Stimulated activated naive CD8-positive, alpha-beta T cell treated with anti-CD3 and anti-CD28 coated beads, Interleukin-15, amount 100 ng/mL, for 72 hours (primary cell): ENCODE data around the gene MYO1B.
A peak's percentile ranks its signal among the peaks of the same experiment; 100 is the strongest.

Experiments
- ATAC-seq: fragments of 150-1000 bp; cut with Tn5 transposase; 2 replicates; pipeline ENCODE4 v1.10.0; 2021; ENCODE audit warnings: mild to moderate bottlenecking, moderate library complexity
- DNase-seq, 2 donors: peaks; one replicate each; pipeline ENCODE4 v3.0.0; 2021 to 2022
- H3K27ac Mint-ChIP-seq, 2 donors: one replicate each; pipeline ENCODE4 v1.8.0; 2022; ENCODE audit warnings: mild to moderate bottlenecking in 2 of 2, mixed read lengths in 2 of 2, moderate library complexity in 2 of 2
- H3K27me3 Mint-ChIP-seq: one replicate; pipeline ENCODE4 v1.8.0; 2022; ENCODE audit warnings: mixed read lengths
- H3K4me1 Mint-ChIP-seq: one replicate; pipeline ENCODE4 v1.8.0; 2022; ENCODE audit warnings: mild to moderate bottlenecking, mixed read lengths
- H3K4me3 Mint-ChIP-seq, 2 donors: one replicate each; pipeline ENCODE4 v1.8.0; 2022; ENCODE audit warnings: mild to moderate bottlenecking in 2 of 2, mixed read lengths in 2 of 2, moderate library complexity in 1 of 2
- H3K9me3 Mint-ChIP-seq, 2 donors: one replicate each; pipeline ENCODE4 v1.8.0; 2022; ENCODE audit warnings: mixed read lengths in 2 of 2

MYO1B gene

DNA sequence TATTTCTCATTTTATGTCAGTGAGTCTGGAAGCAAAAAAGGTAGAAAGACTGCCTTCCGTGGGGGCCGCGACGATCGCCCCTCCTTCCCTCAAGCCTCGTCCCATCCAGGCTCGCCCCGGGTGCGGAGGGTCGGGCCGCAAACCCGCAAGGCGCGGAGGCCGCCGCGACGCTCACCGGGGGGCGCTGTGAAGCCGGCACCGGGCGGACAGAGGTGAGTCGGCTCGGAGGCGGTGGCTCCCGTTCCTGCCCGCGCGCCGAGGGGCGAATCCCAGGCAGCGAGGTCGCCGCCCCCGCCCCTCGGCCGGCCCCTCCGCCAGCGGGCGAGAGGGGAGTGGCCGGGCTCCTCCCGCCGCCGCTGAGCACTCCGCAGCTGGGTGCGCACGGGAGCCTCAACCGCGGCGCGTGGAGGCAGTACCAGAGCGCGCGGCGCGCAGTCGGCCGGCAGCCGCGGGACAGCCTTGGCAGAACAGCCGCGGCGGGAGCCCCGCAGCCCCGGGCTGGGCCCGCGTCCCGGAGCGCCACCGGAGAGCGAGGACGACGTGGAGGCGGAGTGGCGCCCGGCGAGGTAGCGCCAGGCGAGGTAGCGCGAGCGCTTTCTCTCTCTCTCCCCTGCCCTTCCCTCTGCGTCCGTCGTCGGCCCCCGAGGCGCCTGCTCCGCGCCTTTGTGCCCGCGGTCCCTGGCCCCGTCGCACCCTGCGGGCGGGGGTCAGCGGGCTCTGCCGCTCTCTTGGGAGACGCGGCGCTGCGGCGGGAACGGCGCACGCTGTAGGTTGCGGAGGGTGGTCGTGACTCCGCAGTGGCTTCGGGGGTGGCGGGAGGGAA, at the start of gene MYO1B:
Gene MYO1B (plus strand): TSS at position 359 of the 823 bp plus-strand sequence. CDS start 31,492 bp downstream, outside the sequence.
- H3K27me3 Mint-ChIP-seq: no peaks in the 10 kb centered on the region
- peak within 1 kb of the TSS; percentile 87 for H3K27ac Mint-ChIP-seq
- H3K4me1 Mint-ChIP-seq: peaks cover 23% of the 10 kb centered on the region
- H3K9me3 Mint-ChIP-seq: peaks cover 0 to 5% of the 10 kb centered on the region in 2 donors
- ATAC-seq (peak; percentile 87), DNase-seq (peak; percentile 70 to 73)
- peak within 1 kb of the TSS; percentile 90 to 92 for H3K4me3 Mint-ChIP-seq

DNA sequence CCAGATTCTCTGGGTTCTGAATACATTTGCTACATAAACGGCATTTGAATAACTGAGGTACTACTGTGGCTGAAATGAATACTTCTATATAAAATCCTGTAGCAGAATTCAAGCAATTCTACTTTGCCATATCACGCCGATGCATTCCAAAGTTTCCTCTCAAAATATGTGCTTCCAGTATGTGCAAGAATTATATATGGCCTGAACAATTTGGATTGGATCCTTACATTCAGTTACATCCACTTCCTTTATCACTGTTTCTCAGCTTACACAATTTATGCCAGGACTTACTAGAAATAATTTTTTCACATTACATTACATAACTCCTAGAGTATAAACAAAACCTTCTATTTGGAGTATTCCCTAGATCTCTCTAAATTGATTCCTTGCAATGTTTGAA, 48.1 kb upstream of the MYO1B start:
- H3K4me1 Mint-ChIP-seq: peaks cover 80% of the 10 kb centered on the region
- no peak for ATAC-seq
- no peaks in the 10 kb centered on the region for H3K27me3 Mint-ChIP-seq
- DNase-seq: no peak
- H3K9me3 Mint-ChIP-seq: peaks cover 14 to 28% of the 10 kb centered on the region in 2 donors
- H3K27ac Mint-ChIP-seq: no peak overlapping the region
- no peak overlapping the region for H3K4me3 Mint-ChIP-seq

GRCh38 chr2:191198271-191198670, 46.9 kb upstream of the MYO1B start:
- ATAC-seq: no peak
- Mint-ChIP-seq H3K27me3 (no peaks in the 10 kb centered on the region), H3K4me3 (no peak overlapping the region), H3K4me1 (peaks cover 80% of the 10 kb centered on the region), H3K9me3 (peaks cover 14 to 28% of the 10 kb centered on the region in 2 donors), H3K27ac (no peak overlapping the region)
- no peak for DNase-seq

DNA sequence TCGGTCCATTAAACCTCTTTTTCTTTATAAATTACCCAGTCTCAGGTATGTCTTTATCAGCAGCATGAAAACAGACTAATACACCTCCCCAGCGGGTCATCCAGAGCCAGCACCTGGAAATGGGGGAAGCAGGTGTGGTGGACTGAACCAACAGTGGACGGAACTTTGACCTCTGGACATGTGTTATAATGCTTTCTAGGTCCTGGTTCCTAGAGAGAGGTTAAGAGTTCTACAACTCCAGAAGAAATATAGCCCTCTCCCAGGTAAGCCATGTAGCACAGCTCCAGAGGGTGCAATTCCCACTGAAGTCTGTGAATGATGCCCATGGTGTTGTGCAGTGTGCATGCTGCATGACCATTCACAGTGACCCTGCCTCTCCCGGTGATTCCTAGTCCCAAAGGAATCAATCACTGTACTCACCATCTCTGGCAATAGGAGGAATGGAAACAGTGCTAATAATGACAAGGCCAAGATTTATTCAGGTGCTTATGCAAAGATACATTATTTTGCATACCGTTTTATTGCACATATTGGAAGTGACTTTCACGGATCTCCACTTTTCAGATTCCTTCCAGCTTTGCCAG, 45.2 kb upstream of the MYO1B start:
- Mint-ChIP-seq H3K4me3 (peak overlapping the region in 1 of 2 donors; percentile 26), H3K27me3 (no peaks in the 10 kb centered on the region), H3K9me3 (peaks cover 14 to 28% of the 10 kb centered on the region in 2 donors), H3K4me1 (peaks cover 77% of the 10 kb centered on the region), H3K27ac (no peak overlapping the region)
- DNase-seq (no peak), ATAC-seq (no peak)

DNA sequence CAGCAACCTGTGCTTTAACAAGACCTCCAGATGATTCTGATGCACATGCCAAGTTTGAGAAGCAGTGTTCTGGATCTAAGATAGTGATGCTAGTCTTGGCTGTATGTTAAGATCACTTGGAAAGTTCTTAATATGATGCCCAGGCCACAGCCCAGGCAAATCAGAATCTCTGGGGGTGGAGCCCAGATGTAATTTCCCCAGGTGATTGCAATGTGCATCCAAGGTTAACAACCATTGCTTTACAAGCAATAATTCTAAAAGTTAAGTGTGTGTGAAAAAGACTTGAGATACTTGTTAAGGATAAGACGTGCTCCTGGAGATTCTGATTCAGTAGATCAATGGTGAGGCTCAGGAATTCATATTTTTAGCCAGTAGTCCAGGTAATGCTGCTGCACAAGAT, 44.3 kb upstream of the MYO1B start:
- Mint-ChIP-seq H3K27me3 (no peaks in the 10 kb centered on the region), H3K4me3 (no peak overlapping the region), H3K27ac (no peak overlapping the region), H3K4me1 (peaks cover 78% of the 10 kb centered on the region), H3K9me3 (peaks cover 14 to 29% of the 10 kb centered on the region in 2 donors)
- ATAC-seq: no peak
- no peak for DNase-seq

GRCh38 chr2:191202209-191202721, 42.9 kb upstream of the MYO1B start:
- DNase-seq (no peak), ATAC-seq (no peak)
- Mint-ChIP-seq H3K27me3 (no peaks in the 10 kb centered on the region), H3K9me3 (peaks cover 14 to 35% of the 10 kb centered on the region in 2 donors), H3K4me3 (peak overlapping the region; percentile 39 to 53), H3K4me1 (peaks cover 80% of the 10 kb centered on the region), H3K27ac (peak overlapping the region; percentile 85 to 87)

DNA sequence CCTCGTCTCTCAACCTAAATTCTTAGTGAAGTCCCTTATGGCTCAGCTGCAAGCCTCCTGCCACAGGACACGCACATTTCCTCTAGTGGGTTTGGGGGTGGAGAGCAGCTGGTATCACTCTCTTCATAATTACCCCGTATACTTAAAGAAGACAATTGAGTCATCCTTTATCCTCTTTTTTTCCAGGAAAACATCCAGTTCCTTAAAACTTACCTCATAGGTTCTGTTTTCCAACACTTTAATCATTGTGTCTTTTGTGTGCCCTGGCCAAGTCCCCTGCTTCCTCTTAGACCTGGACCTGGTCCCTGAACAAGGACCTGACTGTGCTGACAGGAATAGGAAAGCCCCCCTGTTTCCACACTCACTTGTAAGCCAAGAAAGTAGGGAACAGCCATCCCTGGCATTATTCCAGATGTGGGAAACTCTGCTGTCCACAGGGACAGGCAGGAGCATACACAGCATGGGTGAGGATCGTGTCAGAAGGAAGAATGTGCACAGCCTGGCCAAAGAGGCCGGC, 42.3 kb upstream of the MYO1B start:
- H3K27ac Mint-ChIP-seq: peak overlapping the region; percentile 56 to 77
- peak overlapping the region; percentile 27 to 53 for H3K4me3 Mint-ChIP-seq
- no peaks in the 10 kb centered on the region for H3K27me3 Mint-ChIP-seq
- H3K9me3 Mint-ChIP-seq: peaks cover 14 to 29% of the 10 kb centered on the region in 2 donors
- ATAC-seq (peak; percentile 79), DNase-seq (peak in 1 of 2 donors; percentile 43)
- peaks cover 73% of the 10 kb centered on the region for H3K4me1 Mint-ChIP-seq

GRCh38 chr2:191204433-191204832, 40.8 kb upstream of the MYO1B start:
- H3K4me3 Mint-ChIP-seq: peak overlapping the region; percentile 84 to 86
- peak overlapping the region; percentile 94 to 96 for H3K27ac Mint-ChIP-seq
- H3K9me3 Mint-ChIP-seq: peaks cover 4 to 24% of the 10 kb centered on the region in 2 donors
- peaks cover 66% of the 10 kb centered on the region for H3K4me1 Mint-ChIP-seq
- DNase-seq (no peak), ATAC-seq (peak; percentile 57)
- no peaks in the 10 kb centered on the region for H3K27me3 Mint-ChIP-seq

- Mint-ChIP-seq H3K4me1 (peaks cover 43% of the 10 kb centered on the region), H3K4me3 (peak overlapping the region; percentile 51 to 76), H3K27ac (peak overlapping the region; percentile 21 to 91), H3K27me3 (no peaks in the 10 kb centered on the region), H3K9me3 (peaks cover 7 to 24% of the 10 kb centered on the region in 2 donors)
- DNase-seq: peak in 1 of 2 donors; percentile 39
- ATAC-seq: peak; percentile 78
Observed at GRCh38 chr2:191206613-191207471, 38.4 kb upstream of the MYO1B start.

DNA sequence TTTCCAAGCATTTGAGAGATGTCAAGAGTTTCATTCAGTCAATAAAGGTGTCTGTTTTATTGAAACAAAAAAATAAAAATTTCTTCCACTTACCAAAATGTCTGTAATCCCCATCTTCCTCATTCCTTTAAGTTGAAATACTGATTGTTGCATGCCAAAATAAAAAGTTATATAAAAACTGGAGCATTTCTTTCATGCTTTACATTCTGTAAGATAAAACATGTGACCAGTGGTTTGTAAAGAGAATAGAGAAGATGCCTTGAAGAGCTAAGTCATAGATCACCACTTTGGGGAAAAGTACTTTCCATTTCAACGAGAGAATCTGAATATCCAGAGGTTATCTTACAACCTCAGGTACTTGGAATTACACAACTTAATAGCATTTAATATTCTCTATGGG, 35.9 kb upstream of the MYO1B start:
- peaks cover 30 to 44% of the 10 kb centered on the region in 2 donors for H3K9me3 Mint-ChIP-seq
- H3K4me1 Mint-ChIP-seq: peaks cover 22% of the 10 kb centered on the region
- H3K27me3 Mint-ChIP-seq: no peaks in the 10 kb centered on the region
- no peak for DNase-seq
- ATAC-seq: no peak
- no peak overlapping the region for H3K4me3 Mint-ChIP-seq
- no peak overlapping the region for H3K27ac Mint-ChIP-seq

DNA sequence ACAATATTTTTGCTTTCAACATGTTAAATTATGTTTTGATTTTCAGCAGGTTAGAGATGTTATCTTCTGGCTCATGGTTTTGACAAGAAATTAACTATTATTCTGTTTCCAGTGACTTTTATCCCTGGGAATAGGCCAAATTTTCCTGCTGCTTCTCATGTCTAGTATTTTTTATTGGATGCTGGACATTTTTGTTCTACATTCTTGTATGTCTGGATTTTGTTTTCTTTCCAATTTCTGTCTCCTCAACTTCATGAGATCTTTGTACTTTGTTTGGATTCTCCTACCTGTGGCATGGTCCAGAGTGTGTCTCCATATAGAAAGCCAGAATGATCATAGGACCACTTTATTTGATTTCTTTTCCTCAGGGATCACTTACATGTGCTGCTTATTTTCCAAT, 33.1 kb upstream of the MYO1B start:
- DNase-seq (no peak), ATAC-seq (no peak)
- peaks cover 30 to 37% of the 10 kb centered on the region in 2 donors for H3K9me3 Mint-ChIP-seq
- H3K27me3 Mint-ChIP-seq: no peaks in the 10 kb centered on the region
- H3K4me3 Mint-ChIP-seq: no peak overlapping the region
- H3K27ac Mint-ChIP-seq: no peak overlapping the region
- H3K4me1 Mint-ChIP-seq: no peaks in the 10 kb centered on the region

DNA sequence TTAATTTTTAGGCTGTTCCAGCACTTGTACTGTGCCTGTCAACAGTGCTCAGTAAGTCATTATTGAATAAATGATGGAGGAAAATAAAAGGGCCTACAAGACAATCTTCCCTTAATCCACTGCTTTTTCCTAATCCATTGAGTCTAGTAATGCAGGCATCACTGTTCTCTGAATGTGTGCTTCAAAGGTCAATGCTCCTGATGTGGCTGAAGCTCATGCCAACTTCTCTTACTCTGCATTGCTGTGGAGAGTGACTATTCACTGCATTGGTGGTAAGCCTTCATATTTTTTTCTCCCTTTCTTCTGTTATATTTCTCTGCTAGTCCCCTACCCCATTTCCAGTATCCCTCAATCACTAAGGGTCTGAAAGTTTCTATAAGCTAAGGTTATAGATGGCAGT, 31.9 kb upstream of the MYO1B start:
- Mint-ChIP-seq H3K27me3 (no peaks in the 10 kb centered on the region), H3K4me3 (no peak overlapping the region), H3K9me3 (peaks cover 30 to 37% of the 10 kb centered on the region in 2 donors), H3K4me1 (peaks cover 10% of the 10 kb centered on the region), H3K27ac (no peak overlapping the region)
- DNase-seq (no peak), ATAC-seq (no peak)

GRCh38 chr2:191215230-191215629, 30.0 kb upstream of the MYO1B start:
- peaks cover 40 to 43% of the 10 kb centered on the region in 2 donors for H3K9me3 Mint-ChIP-seq
- ATAC-seq: no peak

DNA sequence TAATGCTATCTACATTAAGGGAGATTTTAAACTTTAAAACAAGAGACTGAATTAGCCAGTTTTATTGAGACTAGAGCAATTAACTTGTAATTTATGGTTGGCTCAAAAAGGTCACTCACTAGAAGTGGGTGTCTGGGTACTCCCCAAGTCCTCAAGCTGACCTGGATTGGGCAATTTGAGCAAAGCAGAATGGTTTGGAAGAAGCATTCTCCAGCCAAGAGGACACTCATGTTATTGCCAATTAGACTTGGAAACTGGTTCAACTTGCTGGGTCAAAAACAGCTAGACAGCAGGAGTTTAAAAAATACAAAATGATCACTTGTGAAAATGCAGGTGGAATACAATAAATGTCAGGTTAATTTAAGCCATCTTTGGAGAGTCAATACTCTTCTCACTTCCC, 29.5 kb upstream of the MYO1B start:
- ATAC-seq (no peak), DNase-seq (no peak)
- H3K27me3 Mint-ChIP-seq: no peaks in the 10 kb centered on the region
- H3K9me3 Mint-ChIP-seq: peaks cover 44 to 47% of the 10 kb centered on the region in 2 donors
- no peak overlapping the region for H3K4me3 Mint-ChIP-seq
- H3K27ac Mint-ChIP-seq: no peak overlapping the region
- peaks cover 24% of the 10 kb centered on the region for H3K4me1 Mint-ChIP-seq

More at GRCh38 chr2:191215230-191215629, 30.0 kb upstream of the MYO1B start:
- no peak overlapping the region for H3K27ac Mint-ChIP-seq
- no peak for DNase-seq
- H3K27me3 Mint-ChIP-seq: no peaks in the 10 kb centered on the region
- peaks cover 19% of the 10 kb centered on the region for H3K4me1 Mint-ChIP-seq
- H3K4me3 Mint-ChIP-seq: no peak overlapping the region

DNA sequence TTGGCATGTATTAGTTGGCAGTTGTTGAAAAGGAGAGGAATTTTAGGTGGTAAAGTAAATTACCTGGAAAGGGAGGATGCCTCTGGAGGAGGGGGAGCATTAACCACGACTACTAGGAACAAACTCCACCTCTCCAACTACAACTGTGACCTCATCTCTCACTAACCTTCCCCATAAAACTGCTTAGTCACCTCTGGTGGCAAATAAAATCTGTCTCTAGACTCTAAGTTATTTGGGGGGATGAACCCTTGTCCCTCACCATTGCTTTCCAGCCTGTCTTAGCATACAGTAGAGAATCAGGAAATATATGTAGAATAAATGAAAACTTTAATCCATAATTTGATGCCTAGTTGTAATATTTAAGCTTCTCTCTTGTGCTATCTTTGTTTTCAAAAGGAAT, 27.6 kb upstream of the MYO1B start:
- H3K9me3 Mint-ChIP-seq: peaks cover 34% of the 10 kb centered on the region in 2 donors
- DNase-seq (no peak), ATAC-seq (no peak)
- H3K27me3 Mint-ChIP-seq: no peaks in the 10 kb centered on the region
- peaks cover 25% of the 10 kb centered on the region for H3K4me1 Mint-ChIP-seq
- H3K4me3 Mint-ChIP-seq: no peak overlapping the region
- no peak overlapping the region for H3K27ac Mint-ChIP-seq
